ENCODE measurements around the gene CERT1.

- no peak for TF ChIP-seq POLR2AphosphoS5 (IDR thresholded peaks at IDR 0.05)
- TF ChIP-seq, protein P1, sequence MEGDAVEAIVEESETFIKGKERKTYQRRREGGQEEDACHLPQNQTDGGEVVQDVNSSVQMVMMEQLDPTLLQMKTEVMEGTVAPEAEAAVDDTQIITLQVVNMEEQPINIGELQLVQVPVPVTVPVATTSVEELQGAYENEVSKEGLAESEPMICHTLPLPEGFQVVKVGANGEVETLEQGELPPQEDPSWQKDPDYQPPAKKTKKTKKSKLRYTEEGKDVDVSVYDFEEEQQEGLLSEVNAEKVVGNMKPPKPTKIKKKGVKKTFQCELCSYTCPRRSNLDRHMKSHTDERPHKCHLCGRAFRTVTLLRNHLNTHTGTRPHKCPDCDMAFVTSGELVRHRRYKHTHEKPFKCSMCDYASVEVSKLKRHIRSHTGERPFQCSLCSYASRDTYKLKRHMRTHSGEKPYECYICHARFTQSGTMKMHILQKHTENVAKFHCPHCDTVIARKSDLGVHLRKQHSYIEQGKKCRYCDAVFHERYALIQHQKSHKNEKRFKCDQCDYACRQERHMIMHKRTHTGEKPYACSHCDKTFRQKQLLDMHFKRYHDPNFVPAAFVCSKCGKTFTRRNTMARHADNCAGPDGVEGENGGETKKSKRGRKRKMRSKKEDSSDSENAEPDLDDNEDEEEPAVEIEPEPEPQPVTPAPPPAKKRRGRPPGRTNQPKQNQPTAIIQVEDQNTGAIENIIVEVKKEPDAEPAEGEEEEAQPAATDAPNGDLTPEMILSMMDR (IDR thresholded peaks at IDR 0.05), result no peak
- TF ChIP-seq POLR2A (IDR thresholded peaks at IDR 0.05), result no peak
These were observed 160.1 kb downstream of the CERT1 start for GRCh38 chr5:75351139-75351926.
